ENCODE data around the gene FEV.

Gene FEV

DNA sequence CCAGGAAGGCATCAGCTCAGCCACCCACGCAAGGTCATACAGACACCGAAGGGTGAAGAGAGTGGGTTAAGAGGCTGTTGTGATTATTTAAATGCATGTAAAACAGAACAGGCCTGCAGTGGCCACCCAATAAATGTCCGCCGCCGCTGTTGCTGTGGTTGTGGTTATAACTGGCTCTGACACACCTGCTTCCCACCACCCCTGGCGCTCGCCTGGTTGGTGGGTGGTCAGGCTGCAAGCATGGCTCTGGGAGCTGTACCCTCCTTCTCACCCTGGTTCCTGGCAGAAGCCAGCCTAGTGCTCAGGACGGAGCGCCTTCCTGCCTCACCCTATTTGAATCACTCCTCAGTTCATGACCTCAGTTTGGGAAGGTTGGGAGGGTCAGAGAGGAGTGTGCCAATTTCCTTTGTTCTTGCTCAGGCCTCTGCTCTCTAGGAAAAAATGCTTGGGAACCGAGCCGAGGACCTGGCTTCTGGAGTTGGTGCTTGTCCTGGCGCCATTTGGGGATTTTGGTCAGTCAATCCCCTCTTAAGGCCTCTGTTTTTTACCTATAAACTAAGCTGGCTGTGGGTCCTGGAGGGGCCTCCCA is 13.5 kb upstream of the FEV start:
- no peak for DNase-seq (ENCODE audit: low read depth)
- H3K4me3 ChIP-seq (ENCODE audit: low read length): no peak overlapping the region
- TF ChIP-seq, protein P1, sequence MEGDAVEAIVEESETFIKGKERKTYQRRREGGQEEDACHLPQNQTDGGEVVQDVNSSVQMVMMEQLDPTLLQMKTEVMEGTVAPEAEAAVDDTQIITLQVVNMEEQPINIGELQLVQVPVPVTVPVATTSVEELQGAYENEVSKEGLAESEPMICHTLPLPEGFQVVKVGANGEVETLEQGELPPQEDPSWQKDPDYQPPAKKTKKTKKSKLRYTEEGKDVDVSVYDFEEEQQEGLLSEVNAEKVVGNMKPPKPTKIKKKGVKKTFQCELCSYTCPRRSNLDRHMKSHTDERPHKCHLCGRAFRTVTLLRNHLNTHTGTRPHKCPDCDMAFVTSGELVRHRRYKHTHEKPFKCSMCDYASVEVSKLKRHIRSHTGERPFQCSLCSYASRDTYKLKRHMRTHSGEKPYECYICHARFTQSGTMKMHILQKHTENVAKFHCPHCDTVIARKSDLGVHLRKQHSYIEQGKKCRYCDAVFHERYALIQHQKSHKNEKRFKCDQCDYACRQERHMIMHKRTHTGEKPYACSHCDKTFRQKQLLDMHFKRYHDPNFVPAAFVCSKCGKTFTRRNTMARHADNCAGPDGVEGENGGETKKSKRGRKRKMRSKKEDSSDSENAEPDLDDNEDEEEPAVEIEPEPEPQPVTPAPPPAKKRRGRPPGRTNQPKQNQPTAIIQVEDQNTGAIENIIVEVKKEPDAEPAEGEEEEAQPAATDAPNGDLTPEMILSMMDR (IDR thresholded peaks at IDR 0.05; ENCODE audit: insufficient read depth, low read depth, low read length, missing control alignments): no peak

DNA sequence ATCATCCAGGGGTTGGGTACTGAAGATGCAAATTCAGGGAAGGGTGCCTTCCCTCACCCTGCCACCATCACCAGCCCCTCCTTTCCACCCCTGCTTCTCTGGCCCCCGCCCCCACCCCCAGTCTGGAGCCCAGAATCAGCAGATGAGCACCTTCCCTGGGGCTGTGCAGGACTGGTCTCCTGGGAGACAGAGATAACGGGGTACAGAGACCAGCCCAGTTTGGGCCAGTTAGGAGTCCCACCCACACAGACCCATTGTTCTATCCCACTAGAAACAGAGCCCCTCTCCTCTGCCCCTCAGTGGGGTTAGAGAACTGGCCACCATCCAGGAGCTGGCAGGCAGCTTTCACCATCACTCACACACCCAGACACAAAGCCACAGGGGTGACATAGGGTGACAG is 12.7 kb upstream of the FEV start:
- no peak for DNase-seq (ENCODE audit: low read depth)
- TF ChIP-seq, protein P1 (IDR thresholded peaks at IDR 0.05; ENCODE audit: insufficient read depth, low read depth, low read length, missing control alignments): no peak
- no peak overlapping the region for H3K4me3 ChIP-seq (ENCODE audit: low read length)

DNA sequence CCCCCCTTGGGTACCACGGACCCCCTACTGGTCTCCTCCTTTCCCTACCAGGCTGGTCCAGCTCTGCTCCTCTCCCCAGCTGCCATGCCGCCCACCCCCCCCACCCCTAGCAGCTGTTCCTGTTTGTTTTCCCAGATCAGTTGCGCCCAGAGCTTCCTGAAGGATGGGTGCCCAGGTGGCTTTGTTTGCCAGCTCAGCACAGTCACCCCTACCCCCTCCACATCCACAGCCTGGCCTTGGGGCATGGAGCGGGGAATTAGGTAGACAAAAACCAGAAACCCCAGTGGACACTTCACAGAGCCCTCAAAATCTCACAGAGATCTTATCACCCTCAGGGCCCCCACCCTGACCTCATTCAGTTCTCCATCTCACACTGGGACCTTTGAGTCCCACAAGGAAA is 12.0 kb upstream of the FEV start:
- no peak for DNase-seq (ENCODE audit: low read depth)
- TF ChIP-seq, protein P1 (IDR thresholded peaks at IDR 0.05; ENCODE audit: insufficient read depth, low read depth, low read length, missing control alignments): no peak
- H3K4me3 ChIP-seq (ENCODE audit: low read length): no peak overlapping the region

DNA sequence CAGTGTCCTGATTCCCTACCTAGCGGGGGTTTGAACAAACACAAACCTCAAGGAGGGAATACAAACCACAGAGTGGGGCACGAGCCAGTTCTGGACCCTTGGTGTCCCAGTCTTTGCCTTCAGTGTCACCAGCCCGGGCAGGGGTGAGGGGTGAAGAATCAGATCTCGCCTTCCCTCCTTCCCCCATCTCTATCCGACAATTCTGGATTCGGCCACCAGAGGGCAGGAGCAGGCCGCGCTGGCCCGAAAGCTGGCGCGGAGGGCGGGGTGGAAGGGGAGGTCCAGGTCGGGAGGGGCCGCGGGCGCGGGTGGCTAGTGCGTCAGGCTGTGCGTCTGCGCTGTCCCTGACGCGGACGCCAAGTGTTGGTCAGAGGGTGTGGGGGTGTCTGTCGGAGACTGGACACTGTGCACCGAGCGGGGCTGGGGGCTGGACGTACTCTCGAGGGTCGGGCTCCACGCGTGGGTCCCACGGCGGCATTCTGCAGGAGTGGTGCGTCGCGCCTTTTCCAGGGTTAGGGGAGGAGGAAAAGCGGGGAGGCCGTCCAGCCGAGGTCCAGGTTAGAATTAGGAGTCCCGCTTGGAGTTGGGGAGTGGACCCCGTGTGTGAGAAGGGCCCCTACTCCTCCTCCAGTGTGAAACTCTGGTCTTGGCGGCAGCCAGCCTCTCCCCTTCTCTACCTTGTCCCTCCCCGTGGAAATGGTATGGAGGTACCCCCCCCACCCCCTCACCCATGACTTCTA is 11.2 kb upstream of the FEV start:
- TF ChIP-seq, protein P1 (IDR thresholded peaks at IDR 0.05; ENCODE audit: insufficient read depth, low read depth, low read length, missing control alignments): peak; percentile 78
- peak; percentile 79 for DNase-seq (ENCODE audit: low read depth)
- H3K4me3 ChIP-seq (ENCODE audit: low read length): peak overlapping the region; percentile 31

DNA sequence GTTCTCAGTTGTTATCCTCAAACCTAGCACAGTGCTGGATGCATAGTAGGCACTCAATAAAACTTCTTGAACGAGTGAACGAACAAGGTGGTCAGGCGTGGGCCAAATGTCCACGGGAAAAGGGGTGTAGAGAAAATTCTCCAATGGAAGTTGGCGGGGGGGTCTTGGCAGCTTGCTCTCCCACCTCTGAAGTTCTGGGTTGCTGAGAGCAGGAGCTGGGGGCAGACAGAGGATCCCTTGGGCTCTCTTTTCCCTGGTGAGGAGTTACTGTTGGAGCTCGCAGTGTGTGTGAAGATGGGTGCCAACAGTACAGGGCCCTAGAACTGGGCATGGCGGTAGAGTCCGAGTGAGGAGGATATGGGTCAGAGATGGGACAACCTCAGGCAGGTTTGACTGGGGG is 10.6 kb upstream of the FEV start:
- H3K4me3 ChIP-seq (ENCODE audit: low read length): no peak overlapping the region
- TF ChIP-seq, protein P1 (IDR thresholded peaks at IDR 0.05; ENCODE audit: insufficient read depth, low read depth, low read length, missing control alignments): no peak
- no peak for DNase-seq (ENCODE audit: low read depth)

DNA sequence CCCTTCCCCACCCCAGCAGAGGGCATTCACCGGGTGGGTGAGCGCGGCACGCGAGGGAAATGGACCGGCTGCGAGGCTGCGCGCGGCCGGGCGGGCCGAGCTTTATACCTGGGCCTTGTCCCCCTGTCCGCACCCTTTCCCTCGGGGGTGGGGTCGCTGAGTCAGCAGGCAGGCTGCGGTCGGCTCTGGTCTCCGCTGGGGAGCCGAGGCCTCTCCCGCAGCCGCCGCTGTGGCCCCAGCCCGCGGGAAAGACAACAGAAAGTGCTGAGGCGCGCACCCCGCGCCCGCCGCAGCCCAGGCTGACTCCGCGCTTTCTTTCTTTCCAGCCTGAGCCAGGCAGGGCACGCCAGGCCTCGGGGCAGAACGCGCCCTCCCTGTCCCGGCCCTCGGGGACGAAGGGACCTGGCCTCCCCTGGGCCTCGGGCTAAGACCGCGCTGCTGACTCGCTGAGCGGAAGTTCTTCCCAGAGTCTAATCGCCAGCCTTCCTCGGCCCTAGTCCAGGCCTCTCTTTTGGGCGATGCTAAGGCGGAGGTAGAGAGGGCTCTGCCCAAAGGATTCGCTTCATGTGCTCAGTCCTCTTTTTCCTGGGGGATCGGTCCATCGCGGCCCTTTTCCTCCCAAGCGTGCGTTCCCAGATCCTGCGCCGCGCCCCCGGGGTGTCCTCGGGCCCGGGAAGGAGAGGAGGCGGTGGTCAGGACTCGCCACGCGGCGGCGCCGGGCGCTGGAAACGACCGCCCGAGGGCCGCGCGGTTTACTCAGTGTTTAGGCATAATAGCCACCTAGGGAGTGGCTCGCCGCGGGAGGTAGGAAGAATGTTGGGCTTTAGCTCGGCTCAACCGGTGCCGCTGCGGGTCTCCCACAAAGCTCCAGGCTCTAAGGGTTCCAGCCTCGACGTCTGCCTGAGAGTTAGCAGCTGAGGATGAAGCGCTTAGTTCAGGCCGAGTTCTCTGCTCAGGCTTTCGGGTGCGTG is 8.6 kb upstream of the FEV start, which contains the start of gene CRYBA2:
TSS of gene CRYBA2 (minus strand) at position 78 of the 971 bp plus-strand sequence. CDS start 246 bp downstream, outside the sequence.
- peak within 1 kb of the TSS; percentile 23 for H3K4me3 ChIP-seq (ENCODE audit: low read length)
- DNase-seq (ENCODE audit: low read depth): peak; percentile 44
- TF ChIP-seq, protein P1 (IDR thresholded peaks at IDR 0.05; ENCODE audit: insufficient read depth, low read depth, low read length, missing control alignments): no peak

Measured in epithelial cell of esophagus (primary cell).